Cortex of kidney (tissue), 1 donor: ENCODE results near the gene MRPL24.

Experiments used
- DNase-seq: peaks from one replicate; lab custom pipeline; 2025; lab: John Stamatoyannopoulos, UW

Gene MRPL24

DNA sequence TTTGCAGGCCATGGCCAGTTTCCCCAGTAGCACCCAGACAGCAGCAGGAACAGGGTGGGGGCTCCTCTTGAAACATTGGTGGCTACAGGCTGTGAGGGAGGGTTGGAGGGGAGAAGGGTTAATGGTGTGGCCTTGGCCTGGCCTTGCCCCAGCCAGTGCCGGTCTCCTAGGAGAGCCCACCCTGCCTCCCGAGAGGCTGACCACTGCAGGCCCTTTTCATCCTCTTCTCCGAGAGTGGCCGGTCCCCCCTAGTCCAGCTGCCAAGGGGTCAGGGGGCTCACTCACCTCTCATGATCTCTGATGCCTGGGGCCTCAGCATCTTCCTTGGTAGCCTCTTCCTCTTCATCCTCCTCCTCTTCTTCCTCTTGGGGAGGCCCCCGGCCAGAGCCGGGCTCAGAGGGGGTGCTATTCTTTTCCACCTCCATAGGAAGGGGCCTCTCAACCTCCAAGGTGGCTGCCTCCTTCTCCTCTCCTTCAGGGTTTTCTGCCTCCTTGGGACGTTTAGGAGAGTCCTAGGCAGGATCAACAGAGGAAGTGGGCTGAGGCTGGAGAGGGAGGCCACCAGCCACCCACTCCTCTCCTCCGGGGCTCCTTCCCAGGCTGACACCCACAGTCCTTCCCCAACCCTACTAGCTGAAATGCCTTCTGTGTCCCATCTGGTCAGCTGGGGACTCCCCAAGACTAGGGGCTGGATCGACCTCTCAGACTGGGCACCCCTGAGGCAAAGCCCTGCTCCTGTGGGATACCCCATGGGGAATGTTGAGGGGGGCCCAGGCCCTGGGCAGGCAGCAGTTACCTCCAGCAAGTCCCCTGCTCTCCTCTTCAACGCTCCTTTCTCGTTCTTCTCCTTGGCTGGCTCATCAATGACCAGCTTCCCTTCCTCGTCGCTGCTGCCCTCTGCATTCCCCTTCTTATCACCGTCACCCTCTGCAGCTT, 2.7 kb upstream of the MRPL24 start:
- DNase-seq = no peak

- DNase-seq = no peak
Observed at GRCh38 chr1:156742801-156743200, 1.9 kb upstream of the MRPL24 start.

DNA sequence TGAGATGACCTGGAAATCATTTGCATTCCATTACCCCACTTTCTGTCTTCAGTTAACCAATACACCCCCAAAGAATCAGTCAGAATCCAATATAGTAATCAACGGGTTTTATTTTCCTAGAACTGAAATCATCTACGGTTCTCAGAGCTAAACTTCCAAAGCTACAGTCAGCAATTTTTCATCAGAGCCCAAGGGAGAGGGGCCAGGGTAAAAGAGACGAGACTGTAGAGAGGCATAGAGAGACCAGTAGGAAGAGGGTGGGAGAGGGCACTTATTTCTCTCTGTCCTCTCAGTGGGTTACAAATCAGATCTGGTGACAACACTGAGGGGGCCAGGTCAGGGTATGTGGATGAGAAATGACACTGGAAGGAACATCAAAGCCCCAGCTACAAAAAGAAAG, 1.1 kb upstream of the MRPL24 start:
- DNase-seq = no peak

DNA sequence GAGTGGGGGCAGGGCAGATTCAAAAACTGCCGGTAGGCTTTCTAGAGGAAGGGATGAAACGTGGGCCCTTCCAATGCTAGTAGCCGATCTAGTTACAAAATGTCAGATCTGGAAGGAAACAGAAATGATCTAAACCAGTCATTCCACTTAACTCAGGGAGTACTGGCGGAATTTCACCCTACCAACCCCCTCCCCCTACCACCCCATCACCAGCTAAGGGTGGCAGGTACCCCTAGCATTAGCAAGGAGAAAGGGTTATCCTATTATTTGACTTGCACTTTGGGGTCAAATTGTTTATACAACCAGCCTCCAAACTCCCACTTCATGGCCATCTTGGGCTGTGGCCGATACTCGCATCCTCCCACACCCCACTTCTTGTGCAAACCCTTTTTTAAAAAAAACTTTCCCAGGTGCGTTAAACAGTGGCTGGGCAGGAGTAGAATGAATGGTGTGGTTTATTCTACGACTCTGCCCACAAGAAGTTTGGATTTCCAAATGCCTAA, 644 bp upstream of the MRPL24 start:
- DNase-seq = no peak

- DNase-seq = no peak
Observed at GRCh38 chr1:156740237-156740740, 599 bp downstream of the MRPL24 start.

- no peak for DNase-seq
Observed at GRCh38 chr1:156738916-156739315, 2.0 kb downstream of the MRPL24 start.

DNA sequence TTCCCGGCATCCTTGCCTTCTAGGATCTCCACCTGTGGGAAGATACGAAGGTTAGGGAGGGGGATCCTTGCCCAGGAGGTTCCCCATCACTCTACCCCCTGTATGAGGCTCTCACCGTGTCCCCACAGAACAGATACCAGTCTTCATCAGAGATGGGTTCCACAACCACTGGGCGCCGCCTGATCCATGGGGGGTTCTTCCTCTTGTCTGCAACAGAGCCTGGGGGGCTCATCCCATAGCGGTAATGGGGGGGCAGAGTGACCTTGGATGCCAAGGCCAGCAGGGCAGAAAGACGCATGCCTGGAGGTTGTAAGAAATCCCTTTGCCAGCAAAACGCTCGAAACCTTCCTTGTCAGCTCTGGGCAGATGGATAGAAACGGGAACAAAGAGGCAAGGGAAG, 2.5 kb downstream of the MRPL24 start:
- no peak for DNase-seq

- DNase-seq = no peak
Observed at GRCh38 chr1:156733989-156734584, 6.8 kb downstream of the MRPL24 start.

DNA sequence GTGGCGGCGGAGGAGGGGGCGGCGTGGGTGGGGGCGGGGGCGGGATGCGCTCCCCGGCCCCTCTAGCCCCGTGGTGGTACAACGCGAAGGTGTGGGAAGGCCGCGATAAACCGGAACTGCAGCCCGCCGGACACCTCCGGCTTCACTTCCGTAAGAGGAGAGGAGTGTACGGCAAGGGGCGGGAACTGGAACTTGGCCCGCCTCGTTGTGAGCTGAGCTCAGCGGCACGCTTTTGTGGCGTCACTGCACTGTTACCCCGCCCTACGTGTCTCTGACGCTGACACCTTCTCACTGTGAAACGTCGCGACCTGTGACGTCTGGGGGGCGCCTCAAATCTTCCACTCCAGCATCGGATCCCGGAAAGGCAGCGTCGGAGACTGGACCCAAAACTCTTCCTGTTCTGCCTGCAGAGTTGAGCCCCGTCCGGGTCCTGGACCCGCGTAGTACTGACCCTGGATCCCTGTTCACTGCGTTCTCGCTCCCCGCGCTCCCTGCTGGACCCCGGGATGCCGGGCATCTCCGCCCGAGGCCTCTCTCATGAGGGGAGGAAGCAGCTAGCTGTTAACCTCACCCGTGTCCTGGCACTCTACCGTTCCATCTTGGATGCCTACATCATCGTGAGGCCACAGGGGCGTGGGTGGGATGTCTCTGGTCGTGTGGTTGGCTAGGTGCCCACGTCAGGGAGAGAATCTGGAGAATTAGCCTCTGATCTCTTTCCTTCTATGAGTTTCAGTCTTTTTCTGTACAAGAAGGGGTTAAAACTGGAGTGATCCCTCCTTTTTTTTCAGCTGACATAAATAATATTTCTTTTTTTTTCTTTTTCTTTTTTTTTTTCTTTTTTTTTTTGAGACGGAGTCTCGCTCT, 12.1 kb downstream of the MRPL24 start, which contains the start of gene ISG20L2:
Gene ISG20L2, minus strand, starts transcription at position 168 of the 864 bp plus-strand sequence. CDS start 1,114 bp downstream, outside the sequence.
- no peak for DNase-seq

DNA sequence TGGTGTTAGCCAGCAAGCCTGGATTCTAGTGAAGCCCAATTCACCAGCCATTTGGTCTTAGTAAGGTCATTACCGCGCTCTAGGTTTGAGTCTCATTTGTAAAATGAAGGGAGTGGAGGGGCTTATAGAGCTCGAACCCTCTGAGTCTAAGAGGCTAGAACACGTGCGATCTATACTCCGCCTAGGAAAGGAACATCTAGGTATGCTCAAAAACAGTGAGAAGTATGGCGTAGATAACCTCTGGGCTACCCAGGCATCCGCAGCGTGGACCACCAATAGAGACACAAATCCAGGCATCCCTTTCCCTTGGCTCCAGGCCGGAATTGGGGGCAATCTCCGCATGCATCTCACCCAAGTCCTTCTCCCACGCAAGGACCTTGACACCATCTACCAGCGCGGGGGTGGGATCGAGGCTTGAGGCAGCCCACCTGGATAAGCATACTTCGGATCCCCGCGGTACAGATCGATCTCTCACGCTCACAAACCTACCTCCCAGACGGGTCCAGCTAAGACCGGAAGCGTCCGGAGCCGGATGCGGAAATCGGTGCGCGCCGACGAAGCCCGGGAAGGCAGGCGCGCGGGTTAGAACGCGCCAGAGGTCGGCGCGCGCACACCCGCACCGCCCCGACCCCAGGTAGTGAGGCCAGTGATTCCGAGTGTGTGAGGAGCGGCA, 12.8 kb downstream of the MRPL24 start, which contains the start of gene METTL25B:
Gene METTL25B, plus strand, starts transcription at position 544 of the 673 bp plus-strand sequence. CDS start 636 bp downstream, outside the sequence.
- no peak for DNase-seq

DNA sequence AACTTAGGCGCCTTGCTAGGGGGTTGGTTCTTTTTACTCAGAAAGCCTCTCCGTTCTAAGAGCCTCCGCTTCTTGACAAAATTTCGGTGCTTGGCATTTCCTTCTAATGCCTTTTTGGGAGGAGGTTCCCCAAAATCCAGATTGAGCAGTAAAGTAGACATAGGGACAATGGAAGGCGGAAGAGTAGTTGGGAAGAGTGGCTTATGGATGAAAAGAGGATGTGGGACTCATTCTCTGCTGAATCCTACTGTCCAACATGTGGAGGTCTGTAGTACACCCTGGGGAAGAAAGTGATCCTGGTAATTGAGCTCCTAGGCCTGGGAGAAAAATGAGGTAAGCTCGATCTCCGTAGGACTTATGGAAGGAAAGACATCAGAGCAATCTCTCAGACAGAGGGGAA, 13.4 kb downstream of the MRPL24 start:
- no peak for DNase-seq

DNA sequence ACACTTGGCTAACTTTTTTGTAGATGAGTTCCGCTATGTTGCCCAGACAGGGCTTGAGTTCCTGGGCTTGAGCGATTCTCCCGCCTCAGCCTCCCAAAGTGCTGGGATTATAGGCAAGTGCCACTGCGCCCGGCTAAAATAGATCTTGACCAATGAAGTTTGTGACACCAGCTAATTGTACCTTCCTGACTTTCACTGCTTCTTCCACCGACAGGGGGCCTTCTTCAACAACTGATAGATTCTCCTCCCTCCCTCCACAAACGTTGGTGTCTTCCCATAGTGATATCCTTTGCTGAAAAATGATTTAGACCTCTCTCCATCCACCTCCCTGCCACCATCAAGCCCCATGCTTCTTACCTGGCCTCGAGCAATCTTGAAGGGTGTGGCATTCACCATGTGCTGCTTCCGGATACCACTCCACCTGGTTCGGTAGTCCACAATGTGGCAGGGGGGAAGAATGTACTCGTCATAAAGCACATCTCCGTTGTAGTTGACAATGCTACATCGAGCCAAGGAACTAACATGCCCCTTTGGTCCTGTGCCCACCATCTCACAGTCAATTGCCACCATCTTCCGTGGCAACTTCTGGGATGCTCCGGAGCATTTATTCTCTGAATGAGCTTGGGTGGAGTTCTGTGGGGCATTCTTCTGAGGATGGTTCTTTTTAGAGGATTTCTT, 14.2 kb downstream of the MRPL24 start:
- DNase-seq = no peak

- DNase-seq = no peak
Observed at GRCh38 chr1:156725683-156726280, 15.1 kb downstream of the MRPL24 start.

- no peak for DNase-seq
Observed at GRCh38 chr1:156721535-156721934, 19.4 kb downstream of the MRPL24 start.

DNA sequence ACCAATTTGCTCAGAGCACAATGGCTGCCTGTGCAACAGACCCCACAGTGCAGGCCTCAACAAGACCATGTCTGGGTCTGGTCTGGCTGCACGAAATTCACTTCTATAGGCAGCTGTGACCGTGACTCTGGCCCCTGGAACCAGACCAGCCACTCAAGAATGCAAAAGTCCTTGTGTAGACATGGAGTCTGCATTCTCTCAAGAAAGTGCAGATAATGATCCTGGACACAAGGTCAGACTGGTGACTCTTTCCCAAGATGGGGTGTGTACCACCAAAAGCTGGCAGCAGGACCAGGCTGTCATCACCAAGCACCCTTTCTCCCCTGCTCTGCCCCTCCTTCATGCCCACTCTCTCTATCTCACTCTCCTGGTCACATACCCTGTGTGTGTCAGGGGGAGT, 19.8 kb downstream of the MRPL24 start:
- DNase-seq = no peak

GRCh38 chr1:156717351-156717750, 23.5 kb downstream of the MRPL24 start:
- no peak for DNase-seq

- DNase-seq = no peak
Observed at GRCh38 chr1:156714830-156715229, 26.1 kb downstream of the MRPL24 start.

GRCh38 chr1:156712626-156713025, 28.3 kb downstream of the MRPL24 start:
- no peak for DNase-seq

GRCh38 chr1:156711011-156711817, 29.7 kb downstream of the MRPL24 start:
- DNase-seq = no peak
